Activated CD4-positive, alpha-beta T cell treated with anti-CD3 and anti-CD28 coated beads, Interleukin-2, amount 50 U/mL, for 4 hours (primary cell): Measurements from ENCODE around the gene WNT5A.
"Not testable (repeated sequence)": the region's sequence is repeated elsewhere in the genome, so short reads cannot be mapped to it uniquely, and the experiment has no call there.

Experiments used
- DNase-seq, 2 experiments: peaks; one replicate each; pipeline ENCODE4 v3.0.0-alpha.2; 2020

The WNT5A gene

DNA sequence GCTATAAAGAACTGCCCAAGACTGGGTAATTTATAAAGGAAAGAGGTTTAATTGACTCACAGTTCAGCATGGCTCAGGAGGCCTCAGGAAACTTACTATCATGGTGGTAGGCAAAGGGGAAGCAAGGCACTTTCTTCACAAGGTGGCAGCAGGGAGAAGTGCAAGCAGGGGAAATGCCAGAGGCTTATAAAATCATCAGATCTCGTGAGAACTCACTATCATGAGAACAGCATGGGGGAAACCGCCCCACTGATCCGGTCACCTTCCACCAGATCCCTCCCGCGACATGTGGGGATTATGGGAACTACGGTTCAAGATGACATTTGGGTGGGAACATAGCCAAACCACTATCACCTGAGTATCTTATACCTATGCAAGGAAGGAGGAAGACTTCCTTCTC, 18.0 kb upstream of the WNT5A start:
- not testable (repeated sequence) for DNase-seq

DNA sequence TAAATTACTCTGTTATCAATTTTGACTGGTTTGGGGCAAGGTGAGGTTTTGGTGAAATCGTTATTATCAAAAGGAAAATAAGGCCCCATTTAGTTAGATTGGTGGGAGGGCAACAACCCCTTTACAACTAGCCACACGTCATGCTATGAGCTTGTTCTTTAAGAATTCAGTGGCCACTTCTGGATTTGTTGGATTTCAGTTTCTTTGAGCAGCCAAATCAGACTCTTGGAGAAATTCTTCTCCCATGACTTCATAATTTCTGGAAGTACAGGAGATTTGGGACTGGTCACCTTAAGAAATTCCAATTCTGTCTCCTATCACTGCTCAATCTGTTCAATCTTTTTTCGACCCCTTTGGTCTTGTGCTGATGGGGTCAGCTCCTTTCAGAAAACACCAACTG, 14.8 kb upstream of the WNT5A start:
- no peak for DNase-seq

DNA sequence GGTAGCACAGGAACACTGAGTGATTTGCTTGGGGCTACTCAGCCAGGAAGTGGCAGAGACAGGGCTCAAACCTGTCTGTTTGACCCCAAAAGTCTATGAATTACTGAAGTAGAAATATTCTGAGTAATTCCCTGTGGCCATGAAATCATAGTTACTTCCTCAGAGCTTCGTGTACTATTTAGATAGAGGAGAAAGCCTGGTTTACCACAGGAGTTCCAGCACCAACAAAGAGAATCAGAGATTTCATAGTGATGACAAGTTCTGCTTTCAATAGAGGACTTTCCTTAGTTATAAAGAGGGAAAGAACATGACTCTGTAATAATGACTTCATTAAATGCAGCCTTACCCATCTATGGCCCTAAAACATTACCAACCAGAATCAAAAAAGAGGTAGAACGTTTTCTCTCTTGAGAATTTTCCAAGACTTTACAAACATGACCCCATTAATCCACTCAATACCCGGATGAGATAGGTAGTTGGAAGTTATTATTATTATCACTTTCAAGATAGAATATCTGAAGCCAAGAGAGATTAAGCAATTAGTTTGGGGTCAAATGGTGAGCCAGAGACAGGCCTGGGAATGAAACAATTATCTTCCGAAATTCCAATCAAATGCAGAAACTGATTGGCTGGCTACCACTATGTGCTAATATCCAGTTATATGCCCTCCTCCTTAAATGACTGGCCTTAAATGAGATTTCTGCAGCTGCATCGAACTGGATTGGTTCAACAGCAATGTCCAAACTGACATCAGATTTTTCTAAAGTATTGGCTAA, 13.6 kb upstream of the WNT5A start:
- DNase-seq, result no peak

DNA sequence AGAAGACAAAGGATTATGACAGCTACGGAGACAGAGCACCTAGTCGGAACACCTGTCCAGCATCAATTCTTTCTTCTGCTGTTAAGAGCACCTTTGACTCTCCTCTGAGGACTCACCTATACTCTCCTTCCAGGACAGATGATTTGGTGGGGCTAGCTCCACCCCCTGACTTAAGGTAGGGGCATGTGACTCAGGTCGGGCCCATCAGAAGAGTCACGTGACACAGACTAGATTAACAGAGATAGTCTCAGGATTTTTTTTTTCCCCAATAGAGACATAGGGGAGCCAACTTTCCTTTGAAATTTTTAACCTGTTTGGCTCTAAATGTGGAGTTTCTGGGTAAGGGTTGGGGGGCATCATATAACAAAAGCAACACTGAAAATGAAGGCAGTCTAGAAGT, 11.4 kb upstream of the WNT5A start:
- DNase-seq, result no peak

DNA sequence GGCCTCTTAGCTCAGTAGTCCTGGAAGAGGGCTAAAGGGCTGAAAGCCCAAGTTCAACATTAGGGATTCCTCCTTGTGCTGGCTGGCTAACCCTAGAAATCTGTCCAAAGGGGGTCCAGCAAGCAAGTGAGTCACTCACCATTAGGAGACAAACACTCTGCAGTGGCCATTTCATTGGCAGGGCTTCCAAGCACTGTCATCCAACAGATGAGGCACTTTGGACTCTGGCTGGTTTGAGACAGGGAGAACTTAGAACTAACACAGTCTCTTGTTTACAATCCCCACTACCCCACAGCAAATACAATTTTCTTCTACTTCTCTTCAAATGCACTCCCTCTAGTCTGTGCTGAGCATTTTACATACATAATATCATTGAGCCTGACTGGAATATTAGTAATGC, 10.1 kb upstream of the WNT5A start:
- no peak for DNase-seq

DNA sequence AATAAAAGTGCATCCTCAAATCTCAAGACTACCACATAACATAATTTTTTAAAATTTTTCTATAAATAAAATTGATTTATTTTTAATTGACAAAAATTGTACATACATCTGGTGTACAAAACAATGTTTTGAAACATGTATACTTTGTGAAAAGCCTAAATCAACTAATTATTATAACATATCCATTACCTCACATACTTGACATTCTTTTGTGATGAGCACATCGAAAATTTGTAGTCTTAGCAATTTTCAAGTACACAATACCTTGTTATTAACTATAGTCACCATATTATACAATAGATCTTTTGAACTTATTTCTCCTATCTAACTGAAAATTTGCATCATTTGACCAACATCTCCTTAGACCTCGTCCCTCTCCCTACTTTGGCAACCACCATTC, 7.9 kb upstream of the WNT5A start:
- no peak for DNase-seq

DNA sequence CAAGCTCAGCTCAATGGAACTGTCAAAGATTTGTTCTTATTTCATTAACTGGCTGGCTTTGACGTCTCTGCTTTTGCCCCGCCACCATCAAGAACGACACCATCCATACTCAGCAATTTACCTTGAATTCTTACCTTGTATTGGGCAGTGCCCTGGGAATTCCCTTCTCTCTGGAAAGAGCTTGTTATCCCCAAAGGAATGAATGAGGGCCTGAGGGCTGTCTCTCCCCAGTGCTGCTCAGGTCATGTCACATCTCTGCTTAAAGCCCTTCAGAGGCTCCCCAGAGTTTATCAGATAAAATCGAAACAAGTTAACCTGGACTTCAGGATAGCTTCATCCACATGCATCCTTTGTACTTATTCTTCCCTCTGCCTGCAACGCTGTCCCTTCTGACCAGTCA, 5.9 kb upstream of the WNT5A start:
- no peak for DNase-seq

DNA sequence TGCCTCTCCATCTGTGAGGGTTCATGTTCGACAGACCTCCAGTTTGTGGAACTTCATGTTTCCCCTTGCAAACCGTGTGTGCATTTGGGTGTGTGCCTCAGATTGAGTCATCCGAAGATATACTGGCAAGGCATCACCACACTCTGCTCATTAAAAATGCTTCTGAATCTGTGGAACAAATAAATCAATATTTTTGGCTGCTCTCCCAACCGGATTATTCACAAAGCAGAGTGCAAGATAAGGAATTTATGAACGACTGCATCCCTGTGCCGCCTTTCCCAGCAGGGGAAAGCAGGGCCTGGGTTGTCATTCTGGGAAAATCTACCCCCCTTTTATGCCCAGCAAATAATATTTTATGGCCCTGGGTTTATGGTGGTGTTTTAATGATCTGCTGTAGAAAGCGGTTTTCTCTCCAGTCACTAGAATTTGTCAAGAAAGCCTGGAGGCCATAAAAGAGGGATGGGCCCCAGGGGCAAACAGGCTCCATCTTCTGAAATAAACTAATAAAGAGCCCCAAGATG, 4.2 kb upstream of the WNT5A start:
- DNase-seq, result no peak

DNA sequence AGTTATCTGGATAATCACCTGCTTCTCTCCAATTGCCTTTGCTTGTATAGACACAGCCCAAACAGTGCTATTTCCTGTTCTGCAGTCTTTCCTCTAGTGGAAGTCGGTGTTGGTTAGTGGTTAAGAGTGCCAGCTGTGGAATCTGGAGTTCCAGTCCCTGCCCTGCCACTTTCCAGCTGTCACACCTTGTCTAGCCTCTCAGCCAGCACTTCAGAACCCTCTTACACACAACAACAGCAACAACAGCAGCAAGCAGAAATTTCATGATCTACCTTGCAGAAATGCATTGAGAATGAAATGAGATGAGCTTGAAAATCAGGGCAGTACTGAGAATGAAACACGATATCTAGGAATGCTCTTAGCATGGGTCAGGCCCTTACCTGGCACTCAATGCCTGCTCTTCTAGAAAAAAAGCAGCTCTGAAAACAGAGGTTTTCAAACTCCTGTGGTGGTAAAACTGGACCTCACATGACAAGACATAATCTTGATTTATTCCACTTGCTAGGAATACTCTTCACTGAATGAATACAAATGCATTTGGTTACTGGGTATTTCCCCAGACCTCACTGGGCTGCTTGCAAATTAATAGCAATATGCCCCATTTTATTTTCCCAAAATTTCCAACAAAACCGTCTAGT, 3.3 kb upstream of the WNT5A start:
- DNase-seq, result no peak

DNA sequence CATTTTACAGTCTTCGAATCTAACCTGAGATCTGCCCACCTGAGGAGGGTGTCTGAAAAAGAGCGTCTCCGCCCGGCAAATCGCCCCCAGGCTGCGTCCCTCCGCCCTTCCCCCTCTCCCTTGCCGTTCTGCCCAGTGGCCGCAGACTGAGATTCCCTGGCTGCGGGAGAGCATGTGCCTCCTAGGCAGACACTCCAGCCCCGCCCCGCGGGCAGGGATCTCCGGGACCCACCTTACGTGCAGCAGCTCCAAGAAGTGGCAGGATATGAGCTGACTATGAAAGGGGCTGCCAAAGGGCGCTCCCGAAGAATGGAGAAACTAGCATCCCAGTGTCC, 2.7 kb upstream of the WNT5A start:
- no peak for DNase-seq

DNA sequence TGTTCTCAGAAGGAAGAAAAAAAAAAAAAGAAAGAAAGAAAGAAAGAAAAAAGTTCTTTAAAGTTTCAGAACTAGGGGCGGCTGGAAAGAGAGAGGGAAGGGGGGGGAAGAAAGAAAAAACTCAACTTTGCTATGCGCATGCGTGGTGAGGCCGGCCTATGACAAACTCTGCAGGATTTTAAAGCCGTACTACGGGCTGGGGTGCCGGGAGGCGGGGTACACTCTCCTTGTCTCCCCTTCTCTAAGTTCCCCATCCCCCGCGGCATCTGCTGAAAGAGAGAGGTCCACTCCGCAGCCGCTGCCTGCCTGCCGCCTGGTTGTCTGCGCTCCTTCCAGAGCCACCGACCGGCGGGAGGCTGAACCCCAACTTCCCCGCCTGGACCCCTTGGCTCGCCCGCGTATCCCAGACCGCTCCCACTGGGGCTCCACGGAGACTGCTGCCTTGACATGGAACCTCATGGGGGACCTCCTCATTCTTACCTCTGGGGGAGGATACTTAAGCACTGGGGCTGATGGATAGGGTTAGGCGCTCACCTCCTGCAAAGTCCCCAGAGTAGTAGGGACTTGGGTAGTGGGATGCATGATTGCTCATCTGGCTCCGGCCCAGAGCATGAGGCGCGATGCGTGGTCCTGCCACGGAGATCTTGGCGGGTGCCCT, 1.4 kb upstream of the WNT5A start:
- no peak for DNase-seq

DNA sequence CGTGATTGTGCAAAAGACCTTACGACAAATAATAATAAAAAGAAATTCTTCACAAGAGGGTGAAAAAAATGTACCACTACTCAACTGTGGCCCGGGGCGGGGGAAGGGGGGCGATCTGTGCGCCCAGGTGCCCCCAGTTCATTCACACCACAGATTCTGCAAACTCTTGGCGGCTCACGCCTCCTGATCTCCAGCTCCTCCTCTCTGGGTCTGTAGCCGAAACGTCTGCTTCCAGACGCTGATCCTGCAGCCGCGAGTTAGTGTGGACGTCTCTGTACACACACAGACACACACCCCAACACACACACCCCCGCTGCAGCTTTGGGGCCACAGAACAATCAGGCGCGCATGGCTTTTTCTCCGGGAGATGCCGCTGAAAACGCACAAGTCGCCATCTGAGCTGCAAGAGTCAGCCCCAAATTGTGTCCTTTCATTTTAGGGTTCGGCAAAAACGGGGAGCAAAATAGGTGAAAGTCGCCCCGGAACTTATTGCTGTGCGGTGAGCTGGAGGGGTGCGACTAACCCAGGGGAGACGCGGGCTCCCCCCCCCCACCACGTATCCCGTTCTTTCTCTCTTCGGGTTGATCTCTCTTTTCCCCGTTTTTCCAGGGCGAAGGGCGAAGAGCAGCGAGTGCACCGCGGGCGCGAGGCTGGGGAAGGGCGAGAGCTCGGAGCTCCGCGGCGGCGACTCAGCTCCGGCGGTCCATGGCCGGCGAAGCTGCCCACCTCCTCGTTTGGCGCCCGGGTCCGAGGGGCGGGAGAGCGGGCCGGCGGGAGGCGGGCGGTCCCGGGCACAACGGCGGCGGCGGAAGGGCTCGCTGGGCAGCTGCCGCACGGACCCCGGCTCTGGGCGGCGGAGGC, 505 bp upstream of the WNT5A start:
- no peak for DNase-seq

DNA sequence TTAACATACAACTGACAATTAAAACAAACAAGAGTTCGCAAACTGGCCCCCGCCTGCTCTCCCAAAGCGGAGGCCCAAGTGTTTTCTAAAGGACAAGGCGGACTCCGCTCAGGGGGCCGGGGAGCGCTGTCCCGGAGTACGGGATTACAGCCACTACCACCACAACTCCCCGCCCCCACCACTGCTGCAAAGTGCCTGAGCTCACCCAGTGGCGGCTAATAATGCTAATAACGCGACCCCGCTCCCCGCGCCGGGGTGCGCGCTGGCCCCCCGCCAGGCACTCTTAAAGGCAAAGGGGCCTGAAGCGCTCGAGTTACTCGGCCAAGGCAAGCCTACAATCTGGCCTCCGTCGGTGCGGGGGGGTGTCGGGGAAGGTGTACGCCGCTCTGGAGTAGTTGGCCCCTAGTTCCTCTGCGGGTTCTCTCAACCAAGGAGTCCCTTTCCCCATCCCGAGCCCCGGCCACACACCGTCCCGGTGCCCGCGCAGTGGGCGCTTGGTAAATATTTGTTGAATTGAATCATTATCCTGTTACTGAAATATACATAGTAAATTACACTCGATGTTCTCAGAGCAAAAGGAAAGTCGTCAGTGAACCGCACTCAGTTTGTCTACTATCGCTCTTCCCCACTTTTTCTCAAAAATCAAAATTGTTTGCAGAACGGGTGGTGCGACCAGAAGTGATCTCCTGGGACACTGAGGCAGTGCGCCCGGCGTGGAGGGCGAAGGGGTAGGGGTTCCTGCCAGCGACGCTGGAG, 827 bp downstream of the WNT5A start:
- no peak for DNase-seq

DNA sequence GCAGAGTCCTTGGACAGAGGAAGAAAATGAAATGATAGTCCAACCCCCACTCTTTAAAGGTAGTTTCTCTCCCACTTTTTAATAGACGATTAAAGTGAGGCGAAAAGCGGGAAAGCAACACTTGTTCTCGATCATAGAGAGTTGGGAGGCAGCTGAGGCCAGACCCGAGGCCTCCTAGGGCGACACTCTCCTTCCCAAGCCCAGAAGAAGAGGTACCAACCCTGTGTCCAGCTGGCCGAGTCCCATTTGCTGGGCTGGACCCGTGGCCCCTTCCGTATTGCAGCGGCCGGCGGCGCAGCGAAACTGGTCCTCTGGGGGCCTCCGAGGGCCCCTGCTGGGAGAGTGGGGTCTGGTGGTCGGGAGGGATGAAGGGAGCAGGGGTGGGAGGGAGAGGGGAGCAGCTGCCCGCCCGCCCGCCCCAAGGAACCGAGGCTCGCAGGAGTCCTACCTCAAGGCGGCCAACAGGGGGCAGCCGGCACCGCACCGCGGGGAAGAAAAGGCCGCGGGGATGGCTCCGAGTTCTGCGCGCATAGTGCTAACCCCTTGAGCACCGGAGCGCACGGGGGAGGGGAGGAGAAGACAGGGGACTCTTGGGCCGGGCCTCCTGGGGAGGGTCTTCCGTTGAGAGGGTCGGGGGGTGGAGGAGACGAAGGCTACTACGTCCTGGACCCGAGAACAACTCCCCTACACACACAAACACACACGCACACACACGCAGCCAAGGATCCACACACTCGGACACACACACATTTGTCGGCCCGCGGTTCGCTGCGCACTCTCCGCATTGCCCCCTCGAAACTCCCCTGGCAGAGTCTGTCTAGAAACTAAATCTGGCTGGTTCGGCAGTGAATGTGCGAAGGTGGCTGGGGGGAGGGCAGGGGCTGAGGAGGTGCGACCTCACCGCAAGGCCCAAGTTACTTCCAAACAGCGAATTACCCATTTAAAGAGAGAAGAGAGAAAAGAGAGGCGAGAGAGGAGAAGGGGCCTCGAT, 2.0 kb downstream of the WNT5A start:
- no peak for DNase-seq

DNA sequence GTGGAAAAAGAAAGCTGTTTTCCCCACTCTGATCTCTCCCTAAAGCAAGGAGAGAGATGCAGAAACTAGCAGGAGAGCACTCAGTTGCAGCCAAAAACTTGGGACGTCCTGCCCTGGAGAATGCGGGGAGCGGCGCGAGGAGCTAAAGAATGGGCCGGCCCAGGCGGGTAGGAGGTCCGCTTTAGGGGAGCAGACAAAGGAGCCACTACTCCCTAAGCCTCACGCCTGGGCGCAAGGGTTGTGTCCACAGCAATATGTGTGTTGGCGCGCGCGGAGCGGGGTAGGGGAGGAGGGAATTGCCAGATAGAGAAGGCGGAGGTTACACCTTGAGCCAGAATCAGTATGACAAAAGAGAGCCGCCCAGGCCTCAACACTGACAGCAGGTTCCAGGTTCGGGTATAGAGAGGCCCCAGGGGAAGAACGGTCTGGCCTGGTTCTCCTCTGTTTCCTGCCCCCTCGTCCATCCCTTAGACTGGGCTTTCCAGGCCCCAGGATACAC, 2.9 kb downstream of the WNT5A start:
- no peak for DNase-seq

DNA sequence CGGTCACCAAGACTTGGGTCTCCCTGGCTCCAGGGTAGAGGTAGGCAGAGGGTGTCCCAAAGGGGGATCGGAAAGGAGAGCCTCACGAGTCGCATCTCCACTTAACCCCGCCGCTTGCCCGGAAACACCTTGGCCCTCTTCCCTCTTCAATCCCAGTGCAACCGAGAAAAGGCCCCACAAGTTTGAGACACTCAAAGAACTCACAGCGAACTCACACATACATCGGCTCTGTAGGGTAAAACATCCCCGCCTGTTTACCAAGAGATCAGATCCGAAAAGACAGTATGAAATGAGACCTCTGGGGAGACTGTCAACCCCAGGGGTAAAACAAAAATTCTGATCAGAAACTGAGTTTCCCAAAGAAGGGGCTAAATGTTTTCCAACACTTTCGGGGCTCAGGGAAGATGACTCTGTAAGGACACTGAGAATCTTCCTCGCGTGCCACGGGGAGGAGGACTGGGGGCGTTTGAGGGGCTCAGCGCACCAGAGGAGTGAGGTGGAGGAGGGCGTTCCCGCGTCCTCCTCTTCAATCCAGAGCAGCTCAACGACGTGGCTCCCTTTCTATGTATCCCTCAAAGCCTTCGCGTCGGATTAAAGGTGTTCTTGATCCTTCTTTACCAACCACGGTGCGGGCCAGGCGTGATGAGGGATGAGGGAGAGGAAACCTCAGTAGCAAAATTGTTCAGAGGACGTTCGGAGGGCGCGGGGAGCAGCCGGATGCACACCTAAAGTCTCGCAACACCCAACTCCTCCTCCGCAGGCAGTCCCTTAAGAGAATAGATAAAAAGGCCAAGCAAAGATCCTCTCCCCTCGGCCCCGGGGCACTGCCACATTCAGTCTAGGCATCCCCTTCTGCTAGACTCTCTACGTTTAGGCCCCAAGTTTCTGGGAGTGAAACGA, 3.7 kb downstream of the WNT5A start:
- no peak for DNase-seq

DNA sequence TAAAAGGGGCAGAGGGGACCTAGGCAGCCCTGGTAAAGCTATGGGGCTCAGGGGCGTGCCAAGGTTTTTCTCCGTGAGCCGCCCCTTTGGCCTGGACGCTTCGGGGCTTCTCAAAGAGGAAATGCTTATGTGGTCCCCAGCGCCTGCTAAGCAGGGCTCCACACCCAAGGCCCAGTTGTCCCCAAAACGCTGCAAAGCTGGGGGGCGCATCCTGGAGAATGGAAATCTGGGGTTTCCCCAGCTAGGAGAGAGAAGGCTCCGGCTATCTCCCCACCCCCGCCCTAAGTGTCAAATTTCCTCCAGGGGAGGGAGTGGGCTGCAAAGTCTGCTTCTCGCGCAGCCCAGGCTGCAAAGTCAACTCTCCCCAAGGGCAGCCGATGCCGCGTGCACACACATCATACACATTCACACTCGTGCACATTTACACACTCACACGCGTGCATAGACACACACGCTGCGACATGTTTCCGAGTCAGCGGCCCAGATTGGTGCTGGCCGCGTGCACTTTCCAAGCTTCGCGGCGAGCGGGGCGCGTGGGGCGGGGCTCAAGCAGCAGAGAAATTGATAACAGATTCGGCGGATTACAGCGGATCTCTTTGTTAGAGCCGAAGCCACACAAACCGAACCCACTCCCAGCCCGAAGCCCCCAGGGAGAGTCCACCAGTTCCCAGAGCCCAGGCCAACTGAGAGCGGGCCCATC, 4.5 kb downstream of the WNT5A start:
- no peak for DNase-seq

DNA sequence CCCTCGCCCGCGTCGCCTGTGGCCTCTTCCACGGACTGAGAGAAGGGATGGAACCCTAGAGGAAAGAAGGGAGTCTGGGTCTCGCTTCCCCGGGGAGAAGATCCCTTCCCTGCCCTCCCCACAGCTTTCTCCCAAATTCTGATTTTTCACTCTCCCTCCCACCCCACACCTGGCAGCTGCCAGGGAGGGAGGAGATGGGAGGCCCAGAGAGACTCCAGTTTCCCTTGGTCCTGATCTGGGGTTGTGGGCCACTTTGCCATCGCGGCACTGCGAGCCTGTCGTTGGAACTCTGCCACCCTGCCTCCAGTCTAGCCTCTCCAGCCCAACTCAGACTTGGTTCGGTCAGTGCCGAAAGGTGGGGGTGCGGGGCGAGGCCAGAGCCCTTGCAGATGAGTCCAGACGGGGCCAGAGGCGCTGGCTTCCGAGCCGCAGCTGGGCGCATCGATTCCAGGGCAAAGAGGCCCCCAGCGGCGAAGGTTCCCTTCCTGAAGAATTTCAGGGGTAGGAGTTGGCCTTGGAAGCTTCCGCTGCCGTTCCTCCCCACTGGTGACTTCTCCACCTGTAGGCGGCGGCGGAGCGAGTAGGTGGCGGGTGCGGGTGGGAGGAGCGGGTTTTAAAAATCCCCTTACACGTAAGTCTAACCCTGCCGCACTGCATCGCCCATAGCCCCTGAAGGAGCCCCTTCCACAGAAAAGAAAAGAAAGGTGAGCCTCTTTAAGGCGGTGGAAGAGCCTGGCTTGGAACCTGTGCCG, 5.2 kb downstream of the WNT5A start:
- no peak for DNase-seq
